Right lobe of liver (tissue), 4 donors: ENCODE data around the gene ADIG.

ENCODE experiments used
- CTCF ChIP-seq, 4 donors: fragments of 200-600 bp in 3 of 4; fragments of 450-650 bp in 1 of 4; IDR thresholded peaks; one replicate each; pipeline versions ENCODE4 v1.5.1 to v1.8.0; 2016 to 2022; ENCODE audit warnings: antibody characterized with exemption in 4 of 4, mild to moderate bottlenecking in 2 of 4
- POLR2A ChIP-seq: fragments of 450-650 bp; IDR thresholded peaks from one replicate; pipeline ENCODE4 v1.6.1; 2017; ENCODE audit warnings: antibody characterized with exemption, mild to moderate bottlenecking
- donor health status: DM: no; HTN: no; CAD: no.
- donor health status: DM: no; HTN: no; CAD: no.
- donor health status: DM: no; HTN: yes; CAD: no.

GRCh38 chr20:38616457-38616856, 35.5 kb downstream of the ADIG start:
- TF ChIP-seq POLR2A, result no peak
- no peak for TF ChIP-seq CTCF (IDR thresholded peaks at IDR 0.05)
